A673 (cell line): ENCODE results near the gene SAMD13.

Source experiments
- EZH2 ChIP-seq: fragments of 200-600 bp; sonication (generic); IDR thresholded peaks from 2 replicates; pipeline ENCODE4 v1.6.1; 2017; ENCODE audit warnings: borderline replicate concordance, low read depth, mild to moderate bottlenecking, mixed read lengths, antibody characterized with exemption, low read length; ENCODE audit not compliant: poor library complexity, severe bottlenecking
- TF ChIP-seq, protein P1 (sequence below): fragments of 300-800, 200-600 bp; sonication (generic); conservative IDR thresholded peaks from 2 replicates; pipeline ENCODE4 v1.5.1; 2017; ENCODE audit warnings: low read depth, mild to moderate bottlenecking, antibody characterized with exemption, low read length, moderate library complexity, mixed read lengths

DNA sequence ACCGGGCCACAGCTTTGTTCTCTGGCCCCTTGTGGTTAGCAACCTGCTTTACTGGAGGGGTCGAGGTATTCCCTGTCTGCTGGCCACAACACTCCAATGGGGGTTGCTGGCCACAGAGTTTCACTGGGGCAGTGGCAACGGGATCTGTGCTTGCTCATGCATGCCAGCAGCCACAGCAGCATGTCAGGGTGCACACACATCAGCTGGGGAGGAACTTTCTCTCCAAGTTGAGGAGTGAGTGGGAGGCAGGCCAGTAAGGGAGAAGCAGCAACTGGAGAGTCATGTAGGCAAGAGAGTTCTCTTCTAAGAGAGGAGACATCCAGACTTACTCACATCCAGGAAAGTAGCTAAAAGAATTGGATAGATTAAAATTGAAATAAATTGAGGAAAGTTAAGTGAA is 38.0 kb downstream of the SAMD13 start:
- TF ChIP-seq, protein P1, sequence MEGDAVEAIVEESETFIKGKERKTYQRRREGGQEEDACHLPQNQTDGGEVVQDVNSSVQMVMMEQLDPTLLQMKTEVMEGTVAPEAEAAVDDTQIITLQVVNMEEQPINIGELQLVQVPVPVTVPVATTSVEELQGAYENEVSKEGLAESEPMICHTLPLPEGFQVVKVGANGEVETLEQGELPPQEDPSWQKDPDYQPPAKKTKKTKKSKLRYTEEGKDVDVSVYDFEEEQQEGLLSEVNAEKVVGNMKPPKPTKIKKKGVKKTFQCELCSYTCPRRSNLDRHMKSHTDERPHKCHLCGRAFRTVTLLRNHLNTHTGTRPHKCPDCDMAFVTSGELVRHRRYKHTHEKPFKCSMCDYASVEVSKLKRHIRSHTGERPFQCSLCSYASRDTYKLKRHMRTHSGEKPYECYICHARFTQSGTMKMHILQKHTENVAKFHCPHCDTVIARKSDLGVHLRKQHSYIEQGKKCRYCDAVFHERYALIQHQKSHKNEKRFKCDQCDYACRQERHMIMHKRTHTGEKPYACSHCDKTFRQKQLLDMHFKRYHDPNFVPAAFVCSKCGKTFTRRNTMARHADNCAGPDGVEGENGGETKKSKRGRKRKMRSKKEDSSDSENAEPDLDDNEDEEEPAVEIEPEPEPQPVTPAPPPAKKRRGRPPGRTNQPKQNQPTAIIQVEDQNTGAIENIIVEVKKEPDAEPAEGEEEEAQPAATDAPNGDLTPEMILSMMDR, result no peak
- no peak for TF ChIP-seq EZH2
